ENCODE measurements around the gene SPATS2L.

Gene SPATS2L

GRCh38 chr2:200296118-200296517 is 10.4 kb upstream of the SPATS2L start:
- DNase-seq (ENCODE audit: low spot score) (no peak), FAIRE-seq (no peak)

- FAIRE-seq (no peak), DNase-seq (ENCODE audit: low spot score) (no peak)
Observed at GRCh38 chr2:200297100-200297499, 9.4 kb upstream of the SPATS2L start.

- DNase-seq (ENCODE audit: low spot score) (no peak), FAIRE-seq (no peak)
Observed at GRCh38 chr2:200297989-200298388, 8.5 kb upstream of the SPATS2L start.

- no peak for FAIRE-seq
- no peak for DNase-seq (ENCODE audit: low spot score)
Observed at GRCh38 chr2:200298816-200299215, 7.7 kb upstream of the SPATS2L start.

GRCh38 chr2:200300065-200300464 is 6.4 kb upstream of the SPATS2L start:
- FAIRE-seq (no peak), DNase-seq (ENCODE audit: low spot score) (no peak)

- DNase-seq (ENCODE audit: low spot score) (peak; percentile 83), FAIRE-seq (no peak)
Observed at GRCh38 chr2:200300638-200301314, 5.7 kb upstream of the SPATS2L start.

- FAIRE-seq (no peak), DNase-seq (ENCODE audit: low spot score) (no peak)
Observed at GRCh38 chr2:200301953-200302858, 4.3 kb upstream of the SPATS2L start.

GRCh38 chr2:200302940-200303727 is 3.4 kb upstream of the SPATS2L start:
- DNase-seq (ENCODE audit: low spot score) (peak; percentile 39), FAIRE-seq (no peak)

GRCh38 chr2:200305797-200306195 is 697 bp upstream of the SPATS2L start:
- peak; percentile 36 for DNase-seq (ENCODE audit: low spot score)
- no peak for FAIRE-seq

- FAIRE-seq (no peak), DNase-seq (ENCODE audit: low spot score) (peak; percentile 40)
Observed at GRCh38 chr2:200306931-200307723, 634 bp downstream of the SPATS2L start.

GRCh38 chr2:200307724-200308545 is 1.4 kb downstream of the SPATS2L start:
- DNase-seq (ENCODE audit: low spot score): no peak
- no peak for FAIRE-seq

GRCh38 chr2:200308546-200309295 is 2.2 kb downstream of the SPATS2L start:
- DNase-seq (ENCODE audit: low spot score) (no peak), FAIRE-seq (no peak)

GRCh38 chr2:200309296-200310049 is 3.0 kb downstream of the SPATS2L start:
- FAIRE-seq: no peak
- DNase-seq (ENCODE audit: low spot score): no peak

- no peak for DNase-seq (ENCODE audit: low spot score)
- no peak for FAIRE-seq
Observed at GRCh38 chr2:200310545-200310971, 4.1 kb downstream of the SPATS2L start.

- no peak for DNase-seq (ENCODE audit: low spot score)
- FAIRE-seq: no peak
Observed at GRCh38 chr2:200311139-200311538, 4.6 kb downstream of the SPATS2L start.

- DNase-seq (ENCODE audit: low spot score) (no peak), FAIRE-seq (no peak)
Observed at GRCh38 chr2:200314976-200315567, 8.6 kb downstream of the SPATS2L start.

- FAIRE-seq: no peak
- no peak for DNase-seq (ENCODE audit: low spot score)
Observed at GRCh38 chr2:200317975-200318374, 11.5 kb downstream of the SPATS2L start.

GRCh38 chr2:200318940-200319435 is 12.5 kb downstream of the SPATS2L start:
- FAIRE-seq: no peak
- DNase-seq (ENCODE audit: low spot score): no peak

Measured in urothelium cell line (cell line).